WTC11 (cell line): Measurements from ENCODE around the gene POSTN. TPM values are rescaled to one million over a fixed set of nuclear protein-coding genes. Genes with fewer than 3 reads are reported as not detected.
"Not testable (repeated sequence)": the region's sequence is repeated elsewhere in the genome, so short reads cannot be mapped to it uniquely, and the experiment has no call there.

Experiments
- ATAC-seq: fragments of 200-7000 bp; cut with Tn5 transposase; 2 replicates; pipeline ENCODE4 v1.10.0; 2021; ENCODE audit warnings: mild to moderate bottlenecking, moderate library complexity
- CTCF ChIA-PET: fragments of 300-600 bp; sonication (Branson Sonifier 250); formaldehyde crosslinking; loops from one replicate; lab custom pipeline; 2021; ENCODE audit warnings: antibody characterized with exemption; lab: Charles Lee
- POLR2A ChIA-PET: fragments of 350-600 bp; sonication (Branson Sonifier 250); formaldehyde crosslinking; loops from one replicate; lab custom pipeline; 2021; ENCODE audit warnings: antibody characterized with exemption; lab: Charles Lee
- DNase-seq: peaks from one replicate; pipeline ENCODE4 v3.0.0; 2021; ENCODE audit warnings: low spot score
- H3K27ac Mint-ChIP-seq: 2 replicates; pipeline ENCODE4 v1.8.0; 2021; ENCODE audit warnings: mixed read lengths
- H3K27me3 Mint-ChIP-seq: 2 replicates; pipeline ENCODE4 v1.8.0; 2021; ENCODE audit warnings: low read depth, mild to moderate bottlenecking, moderate library complexity, mixed read lengths
- H3K36me3 Mint-ChIP-seq: 2 replicates; pipeline ENCODE4 v1.8.0; 2021; ENCODE audit warnings: mixed read lengths
- H3K4me1 Mint-ChIP-seq: 2 replicates; pipeline ENCODE4 v1.8.0; 2022; ENCODE audit warnings: mixed read lengths
- H3K4me3 Mint-ChIP-seq: 2 replicates; pipeline ENCODE4 v1.8.0; 2021; ENCODE audit warnings: mild to moderate bottlenecking, moderate library complexity, mixed read lengths
- H3K9me3 Mint-ChIP-seq: 2 replicates; pipeline ENCODE4 v1.8.0; 2021; ENCODE audit warnings: mixed read lengths
- ARID4B ChIP-seq: sonication (generic); formaldehyde crosslinking; IDR thresholded peaks from 2 replicates; pipeline ENCODE4 v1.8.0; 2023; ENCODE audit warnings: missing genetic modification reagents, mild to moderate bottlenecking, borderline replicate concordance
- CTCF ChIP-seq: fragments of 200-600 bp; IDR thresholded peaks from 2 replicates; pipeline ENCODE4 v1.8.0; 2022; ENCODE audit warnings: antibody characterized with exemption
- E2F5 ChIP-seq: sonication (generic); formaldehyde crosslinking; IDR thresholded peaks from 2 replicates; pipeline ENCODE4 v1.8.1; 2022; ENCODE audit warnings: mild to moderate bottlenecking, moderate library complexity, missing genetic modification reagents
- EMX1 ChIP-seq: fragments of 250-450 bp; sonication (Bioruptor Pico); IDR thresholded peaks from 2 replicates; pipeline ENCODE4 v1.8.0; 2021; ENCODE audit warnings: mild to moderate bottlenecking
- FOXK1 ChIP-seq: sonication (generic); formaldehyde crosslinking; IDR thresholded peaks from 2 replicates; pipeline ENCODE4 v1.8.0; 2022; ENCODE audit warnings: mild to moderate bottlenecking, moderate library complexity, missing genetic modification reagents
- GABPB1 ChIP-seq: sonication (generic); formaldehyde crosslinking; IDR thresholded peaks from 2 replicates; pipeline ENCODE4 v1.8.1; 2023; ENCODE audit warnings: mild to moderate bottlenecking, missing genetic modification reagents
- JUN ChIP-seq: sonication (generic); formaldehyde crosslinking; IDR thresholded peaks from 2 replicates; pipeline ENCODE4 v1.8.0; 2023; ENCODE audit warnings: mild to moderate bottlenecking, missing genetic modification reagents
- NR1H2 ChIP-seq: sonication (generic); formaldehyde crosslinking; IDR thresholded peaks from 2 replicates; pipeline ENCODE4 v1.9.0; 2021; ENCODE audit warnings: mild to moderate bottlenecking, moderate library complexity, missing genetic modification reagents
- NR2C2 ChIP-seq: sonication (generic); formaldehyde crosslinking; IDR thresholded peaks from 2 replicates; pipeline ENCODE4 v1.8.0; 2022; ENCODE audit warnings: mild to moderate bottlenecking, missing genetic modification reagents
- PREB ChIP-seq: sonication (generic); formaldehyde crosslinking; IDR thresholded peaks from 2 replicates; pipeline ENCODE4 v1.8.1; 2022; ENCODE audit warnings: mild to moderate bottlenecking, missing genetic modification reagents, moderate library complexity, borderline replicate concordance
- RORB ChIP-seq: fragments of 250-450 bp; sonication (Bioruptor Pico); IDR thresholded peaks from 2 replicates; pipeline ENCODE4 v1.9.0; 2021; ENCODE audit warnings: mild to moderate bottlenecking
- SMAD4 ChIP-seq: sonication (generic); formaldehyde crosslinking; IDR thresholded peaks from 2 replicates; pipeline ENCODE4 v1.8.0; 2022; ENCODE audit warnings: mild to moderate bottlenecking, missing genetic modification reagents
- SOX15 ChIP-seq: fragments of 250-450 bp; sonication (Bioruptor Pico); IDR thresholded peaks from 2 replicates; pipeline ENCODE4 v1.9.0; 2021; ENCODE audit warnings: mild to moderate bottlenecking
- SP1 ChIP-seq: sonication (generic); formaldehyde crosslinking; conservative IDR thresholded peaks from 2 replicates; pipeline ENCODE4 v1.8.1; 2022; ENCODE audit warnings: missing genetic modification reagents
- TCF7 ChIP-seq: sonication (generic); formaldehyde crosslinking; IDR thresholded peaks from 2 replicates; pipeline ENCODE4 v1.8.0; 2022; ENCODE audit warnings: mild to moderate bottlenecking, low read depth, missing genetic modification reagents, moderate library complexity
- USF2 ChIP-seq: sonication (generic); formaldehyde crosslinking; IDR thresholded peaks from 2 replicates; pipeline ENCODE4 v1.8.1; 2023; ENCODE audit warnings: mild to moderate bottlenecking, missing genetic modification reagents, moderate library complexity
- ZBTB21 ChIP-seq: sonication (generic); formaldehyde crosslinking; IDR thresholded peaks from 2 replicates; pipeline ENCODE4 v1.8.1; 2023; ENCODE audit warnings: mild to moderate bottlenecking, missing genetic modification reagents, borderline replicate concordance
- ZMAT4 ChIP-seq: fragments of 250-450 bp; sonication (Bioruptor Pico); IDR thresholded peaks from 2 replicates; pipeline ENCODE4 v1.9.0; 2021; ENCODE audit warnings: mild to moderate bottlenecking
- ZNF121 ChIP-seq: sonication (generic); formaldehyde crosslinking; IDR thresholded peaks from 2 replicates; pipeline ENCODE4 v1.8.0; 2023; ENCODE audit warnings: missing genetic modification reagents
- ZNF138 ChIP-seq: sonication (generic); formaldehyde crosslinking; conservative IDR thresholded peaks from 2 replicates; pipeline ENCODE4 v1.8.1; 2022; ENCODE audit warnings: mild to moderate bottlenecking, moderate library complexity, missing genetic modification reagents
- ZNF512 ChIP-seq: sonication (generic); formaldehyde crosslinking; IDR thresholded peaks from 2 replicates; pipeline ENCODE4 v1.8.1; 2022; ENCODE audit warnings: missing genetic modification reagents, borderline replicate concordance
- total RNA-seq: library from RNA; stranded (reverse); gene quantifications from 3 replicates; pipeline ENCODE4 v1.2.3, GENCODE V29; 2021

The POSTN gene
- total RNA-seq, 1 experiment from 2014 or later: 0.70 TPM

GRCh38 chr13:37560526-37560925, 38.0 kb downstream of the POSTN start (continued):
- TF ChIP-seq ZMAT4 (CRISPR knock-in tag) (no peak), GABPB1 (CRISPR knock-in tag) (no peak), SOX15 (CRISPR knock-in tag) (no peak), NR2C2 (CRISPR knock-in tag) (no peak), ZNF138 (CRISPR knock-in tag) (no peak), TCF7 (no peak)

- DNase-seq, POLR2A ChIA-PET, ATAC-seq, H3K4me3 Mint-ChIP-seq, CTCF ChIA-PET, H3K27ac Mint-ChIP-seq, H3K27me3 Mint-ChIP-seq, H3K4me1 Mint-ChIP-seq: not testable (repeated sequence)
- Mint-ChIP-seq H3K36me3 (peaks cover 11% of the 10 kb centered on the region), H3K9me3 (peaks cover 28% of the 10 kb centered on the region)
Measured at GRCh38 chr13:37558766-37559165, 39.8 kb downstream of the POSTN start.

GRCh38 chr13:37546087-37546486, 52.5 kb downstream of the POSTN start:
- DNase-seq (peak; percentile 11), ATAC-seq (peak; percentile 65)
- Mint-ChIP-seq H3K27ac (no peak overlapping the region), H3K4me1 (peaks cover 10% of the 10 kb centered on the region), H3K4me3 (no peak overlapping the region), H3K36me3 (peaks cover 15% of the 10 kb centered on the region), H3K27me3 (no peaks in the 10 kb centered on the region; the same call in 1 of the 2 replicates), H3K9me3 (peaks cover 30% of the 10 kb centered on the region)
- CTCF ChIA-PET: no interaction called here
- no peak for TF ChIP-seq ARID4B (CRISPR knock-in tag)
- POLR2A ChIA-PET: interaction anchor here (0.6 kb wide), 1 partner anchor 118 kb away, joined by 3 read pairs; no protein-coding TSS in a partner anchor

- Mint-ChIP-seq H3K36me3 (peaks cover 9% of the 10 kb centered on the region), H3K9me3 (peaks cover 25% of the 10 kb centered on the region), H3K27ac (no peak overlapping the region), H3K27me3 (no peaks in the 10 kb centered on the region; the same call in 1 of the 2 replicates), H3K4me1 (peaks cover 10% of the 10 kb centered on the region), H3K4me3 (no peak overlapping the region)
- DNase-seq: no peak
- no peak for ATAC-seq
- ChIA-PET CTCF (no interaction called here), POLR2A (no interaction called here)
- TF ChIP-seq USF2 (no peak), SP1 (no peak), ZNF512 (CRISPR knock-in tag) (no peak), E2F5 (CRISPR knock-in tag) (no peak), EMX1 (no peak), NR2C2 (CRISPR knock-in tag) (no peak), CTCF (no peak), SMAD4 (no peak), ZBTB21 (CRISPR knock-in tag) (no peak), FOXK1 (no peak), PREB (no peak), NR1H2 (CRISPR knock-in tag) (no peak), RORB (CRISPR knock-in tag) (no peak), JUN (CRISPR knock-in tag) (no peak), ZNF121 (CRISPR knock-in tag) (no peak)
Measured at GRCh38 chr13:37544995-37545394, 53.6 kb downstream of the POSTN start.
